GM12878 (cell line): ENCODE measurements around the gene ADAM15. TPM values are rescaled to one million over a fixed set of nuclear protein-coding genes. Genes with fewer than 3 reads are reported as not detected.

Experiments used
- ATAC-seq: fragments of 200-7000 bp; cut with Tn5 transposase; 3 replicates; pipeline ENCODE4 v1.9.1; 2020; ENCODE audit warnings: mild to moderate bottlenecking, moderate library complexity
- BruUV-seq: library from RNA; stranded (reverse); fragments of 400-500 nt; replicated peaks from 2 replicates; lab custom pipeline; 2021; lab: Mats Ljungman, UMichigan
- CTCF ChIA-PET: fragments of 300-600 bp; sonication (Branson Sonifier 250); formaldehyde crosslinking; extraction: SDS; loops from one replicate; lab custom pipeline; 2021; ENCODE audit warnings: inconsistent platforms; lab: Yijun Ruan, JAX
- POLR2A ChIA-PET: fragments of 350-600 bp; formaldehyde crosslinking; extraction: SDS; loops from one replicate; lab custom pipeline; 2021; ENCODE audit warnings: inconsistent platforms; lab: Charles Lee
- RAD21 ChIA-PET: fragments of 300-600 bp; sonication (Branson Sonifier 250); formaldehyde crosslinking; loops from one replicate; lab custom pipeline; 2023; ENCODE audit warnings: antibody characterized with exemption; ENCODE audit not compliant: unreplicated experiment; lab: Charles Lee
- SMC1A ChIA-PET: fragments of 300-600 bp; sonication (Branson Sonifier 250); formaldehyde crosslinking; loops from one replicate; lab custom pipeline; 2023; ENCODE audit not compliant: unreplicated experiment, uncharacterized antibody; lab: Charles Lee
- DNase-seq: peaks from one replicate; pipeline ENCODE4 v3.0.0-alpha.2; 2011; ENCODE audit warnings: low read depth, low spot score
- FAIRE-seq: peaks from 3 replicates; lab custom pipeline; 2011; peaks lifted over from hg19 to GRCh38; lab: Jason Lieb, UNC
- H2AFZ ChIP-seq: 2 replicates; pipeline ENCODE4 v1.6.0; 2011; ENCODE audit warnings: low read depth, low read length, control low read depth; ENCODE audit not compliant: control insufficient read depth
- H3K27ac ChIP-seq: 2 replicates; pipeline ENCODE4 v1.5.1; 2011; ENCODE audit warnings: control low read depth; ENCODE audit not compliant: control insufficient read depth, insufficient read depth
- H3K27me3 ChIP-seq, 2 experiments: replicated peaks in 1 of 2; 2 replicates each; pipeline versions ENCODE4 v1.6.0 to v1.6.1; 2011; ENCODE audit warnings: low read length in 1 of 2; ENCODE audit not compliant: control insufficient read depth in 2 of 2, insufficient read depth in 2 of 2
- H3K36me3 ChIP-seq, 2 experiments: 2 replicates each; pipeline ENCODE4 v1.5.1; 2011; ENCODE audit warnings: low read length in 1 of 2; ENCODE audit not compliant: control insufficient read depth in 2 of 2, insufficient read depth in 2 of 2
- H3K4me1 ChIP-seq: 2 replicates; pipeline ENCODE4 v1.6.1; 2011; ENCODE audit warnings: mild to moderate bottlenecking, low read length, moderate library complexity, mixed read lengths; ENCODE audit not compliant: control insufficient read depth, insufficient read depth
- H3K4me2 ChIP-seq: 2 replicates; pipeline ENCODE4 v1.6.0; 2011; ENCODE audit warnings: control low read depth; ENCODE audit not compliant: control insufficient read depth, insufficient read depth
- H3K4me3 ChIP-seq: fragments of 200-600 bp; sonication (generic); 2 replicates; pipeline ENCODE4 v1.5.1; 2016
- H3K79me2 ChIP-seq: 2 replicates; pipeline ENCODE4 v1.6.0; 2011; ENCODE audit warnings: low read length; ENCODE audit not compliant: control insufficient read depth, insufficient read depth
- H3K9ac ChIP-seq: 2 replicates; pipeline ENCODE4 v1.8.0; 2011; ENCODE audit warnings: low read length, control low read depth, mixed read lengths; ENCODE audit not compliant: control insufficient read depth, insufficient read depth
- H3K9me3 ChIP-seq: replicated peaks from 3 replicates; pipeline ENCODE4 v1.5.1; 2011; ENCODE audit warnings: mild to moderate bottlenecking, low read length; ENCODE audit not compliant: control insufficient read depth, insufficient read depth
- H4K20me1 ChIP-seq: 2 replicates; pipeline ENCODE4 v1.6.0; 2011; ENCODE audit not compliant: control insufficient read depth, insufficient read depth
- DPF2 ChIP-seq: fragments of 450-650 bp; IDR thresholded peaks from 2 replicates; pipeline ENCODE4 v1.6.1; 2017; ENCODE audit warnings: mild to moderate bottlenecking
- ETV6 ChIP-seq, 2 experiments: fragments of 450-650 bp in 1 of 2; IDR thresholded peaks in 1 of 2; conservative IDR thresholded peaks in 1 of 2; 2 replicates each; pipeline ENCODE4 v1.6.1; 2014; ENCODE audit warnings: antibody characterized with exemption in 1 of 2, borderline replicate concordance in 1 of 2, low read depth in 1 of 2, mild to moderate bottlenecking in 1 of 2, moderate library complexity in 1 of 2
- NR2F1 ChIP-seq: fragments of 450-650 bp; conservative IDR thresholded peaks from 2 replicates; pipeline ENCODE4 v1.6.1; 2017; ENCODE audit warnings: mild to moderate bottlenecking
- SIN3A ChIP-seq: IDR thresholded peaks from 2 replicates; pipeline ENCODE4 v1.6.1; 2012; ENCODE audit warnings: low read depth, low read length, improper control_type of control experiment
- WGBS: methylation state at CpG from one replicate; pipeline ENCODE4 v1.1.6; 2016; ENCODE audit warnings: low lambda C conversion rate; ENCODE audit not compliant: insufficient replicate concordance, insufficient coverage; ENCODE audit errors: missing lambda C conversion rate; 5-methylcytosine and 5-hydroxymethylcytosine counted together
- in situ Hi-C: fragments of 300-500 bp; cut with MboI; formaldehyde crosslinking; loops from 9 replicates; pipeline ENCODE4 v1.14.3; 2018; ENCODE audit warnings: mixed read lengths
- intact Hi-C: fragments of 100-400 bp; cut with micrococcal nuclease; formaldehyde crosslinking; loops from one replicate; pipeline ENCODE4 v1.14.2; 2022; ENCODE audit not compliant: unreplicated experiment
- polyA plus RNA-seq, 11 experiments: library from polyadenylated mRNA; depleted of rRNA in 4 of 11; unstranded in 6 of 11; stranded (reverse) in 5 of 11; fragments of >200 nt; fragmentation: Nextera tagmentation in 4 of 11; fragmentation: Illumina TruSeq in 1 of 11; extraction: Ambion mirVana in 4 of 11; extraction: Trizol in 1 of 11; gene quantifications; 1 replicate in 1 of 11; 2 replicates in 10 of 11; pipeline versions ENCODE4 v1.2.1 to v1.2.3, GENCODE V29; 2011 to 2016; ENCODE audit warnings: inconsistent platforms in 2 of 11, missing spikeins in 2 of 11, low read depth in 1 of 11
- total RNA-seq, 4 experiments: library from RNA; depleted of rRNA in 3 of 4; stranded (reverse); fragments of >200 nt in 3 of 4; fragmentation: Illumina TruSeq in 1 of 4; extraction: Trizol in 1 of 4; gene quantifications; 2 replicates each; pipeline versions ENCODE4 v1.2.1 to v1.2.3, GENCODE V29; 2013 to 2021
- TF ChIP-seq, protein P1 (sequence below): fragments of 450-650 bp; IDR thresholded peaks from 2 replicates; pipeline ENCODE4 v1.6.1; 2017; ENCODE audit warnings: mild to moderate bottlenecking
- TF ChIP-seq, protein P2 (sequence below): fragments of 450-650 bp; IDR thresholded peaks from 2 replicates; pipeline ENCODE4 v1.6.1; 2018; ENCODE audit warnings: mild to moderate bottlenecking, low read depth, moderate library complexity; ENCODE audit not compliant: partially characterized antibody
- TF ChIP-seq, protein P3 (sequence below): fragments of 450-650 bp; formaldehyde crosslinking; IDR thresholded peaks from 2 replicates; pipeline ENCODE4 v1.4.0; 2022; ENCODE audit warnings: mild to moderate bottlenecking, moderate library complexity
- TF ChIP-seq, protein P4 (sequence below): IDR thresholded peaks from 2 replicates; pipeline ENCODE4 v1.6.1; 2011; ENCODE audit warnings: borderline replicate concordance, low read depth, mild to moderate bottlenecking, moderate library complexity, low read length; ENCODE audit not compliant: insufficient read depth, poor library complexity, severe bottlenecking
- TF ChIP-seq, protein P5 (sequence below): IDR thresholded peaks from 2 replicates; pipeline ENCODE4 v1.6.1; 2011; ENCODE audit warnings: low read depth, mild to moderate bottlenecking, low read length, moderate library complexity, borderline replicate concordance; ENCODE audit errors: extremely low read depth

ADAM15 gene
- total and polyA plus RNA-seq, 10 of the 15 experiments (the other 5 are each of a cell fraction or from before 2014, with no cell fraction given), result 0.29 to 38.8 (median 14.7) TPM

DNA sequence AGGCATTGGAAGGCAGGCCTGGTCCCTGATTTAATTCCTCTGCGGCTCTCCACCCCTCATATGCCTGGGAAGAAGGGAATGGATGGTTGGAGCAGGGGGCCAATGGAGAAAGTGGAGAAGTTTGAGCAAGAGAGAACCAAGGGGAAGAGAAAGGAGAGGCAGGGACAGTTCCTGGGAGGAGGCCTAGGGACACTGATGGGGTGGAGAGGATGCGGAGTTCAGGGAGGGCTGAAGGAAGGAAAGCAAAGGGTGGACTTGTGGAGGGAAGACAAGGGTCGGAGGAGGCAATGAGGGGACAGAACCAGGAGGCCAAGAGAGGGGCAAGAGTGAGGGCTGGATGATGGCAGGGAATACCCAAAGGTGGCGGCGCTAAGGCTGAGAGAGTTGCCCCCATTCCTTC, 41.4 kb upstream of the ADAM15 start:
- peaks cover 38% of the 10 kb centered on the region for H3K79me2 ChIP-seq
- FAIRE-seq, result no peak
- H4K20me1 ChIP-seq, result 0 out of 2 replicates have a peak, but pooled peaks cover 3% of the 10 kb centered on the region
- ChIA-PET SMC1A (no interaction called here), RAD21 (no interaction called here), CTCF (interaction anchor here (2.1 kb wide), 1 partner anchor 10 kb away, joined by 9 read pairs; no protein-coding TSS in a partner anchor), POLR2A (no interaction called here)
- no peaks in the 10 kb centered on the region for H3K9me3 ChIP-seq
- no peak for ATAC-seq
- no peak overlapping the region; the same call in 1 of the 2 replicates for H3K9ac ChIP-seq
- no peak for DNase-seq
- H3K4me3 ChIP-seq, result no peak overlapping the region
- 97% methylated on average over 5 of the region's 5 CpGs for WGBS
- intact Hi-C loops (no loop called here), in situ Hi-C loops (no loop called here)
- BruUV-seq, result no TSS peak
- H3K36me3 ChIP-seq, result peaks cover 0 to 9% of the 10 kb centered on the region in 2 experiments; a peak in 3 of 4 replicates
- no peak overlapping the region for H2AFZ ChIP-seq
- peak overlapping the region; percentile 69 for H3K4me2 ChIP-seq
- peaks cover 54% of the 10 kb centered on the region for H3K4me1 ChIP-seq
- no peak overlapping the region; the same call in 1 of the 2 replicates for H3K27ac ChIP-seq
- H3K27me3 ChIP-seq, result no peaks in the 10 kb centered on the region
- TF ChIP-seq, protein P1, sequence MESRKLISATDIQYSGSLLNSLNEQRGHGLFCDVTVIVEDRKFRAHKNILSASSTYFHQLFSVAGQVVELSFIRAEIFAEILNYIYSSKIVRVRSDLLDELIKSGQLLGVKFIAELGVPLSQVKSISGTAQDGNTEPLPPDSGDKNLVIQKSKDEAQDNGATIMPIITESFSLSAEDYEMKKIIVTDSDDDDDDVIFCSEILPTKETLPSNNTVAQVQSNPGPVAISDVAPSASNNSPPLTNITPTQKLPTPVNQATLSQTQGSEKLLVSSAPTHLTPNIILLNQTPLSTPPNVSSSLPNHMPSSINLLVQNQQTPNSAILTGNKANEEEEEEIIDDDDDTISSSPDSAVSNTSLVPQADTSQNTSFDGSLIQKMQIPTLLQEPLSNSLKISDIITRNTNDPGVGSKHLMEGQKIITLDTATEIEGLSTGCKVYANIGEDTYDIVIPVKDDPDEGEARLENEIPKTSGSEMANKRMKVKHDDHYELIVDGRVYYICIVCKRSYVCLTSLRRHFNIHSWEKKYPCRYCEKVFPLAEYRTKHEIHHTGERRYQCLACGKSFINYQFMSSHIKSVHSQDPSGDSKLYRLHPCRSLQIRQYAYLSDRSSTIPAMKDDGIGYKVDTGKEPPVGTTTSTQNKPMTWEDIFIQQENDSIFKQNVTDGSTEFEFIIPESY, result no peak
- TF ChIP-seq, protein P2, sequence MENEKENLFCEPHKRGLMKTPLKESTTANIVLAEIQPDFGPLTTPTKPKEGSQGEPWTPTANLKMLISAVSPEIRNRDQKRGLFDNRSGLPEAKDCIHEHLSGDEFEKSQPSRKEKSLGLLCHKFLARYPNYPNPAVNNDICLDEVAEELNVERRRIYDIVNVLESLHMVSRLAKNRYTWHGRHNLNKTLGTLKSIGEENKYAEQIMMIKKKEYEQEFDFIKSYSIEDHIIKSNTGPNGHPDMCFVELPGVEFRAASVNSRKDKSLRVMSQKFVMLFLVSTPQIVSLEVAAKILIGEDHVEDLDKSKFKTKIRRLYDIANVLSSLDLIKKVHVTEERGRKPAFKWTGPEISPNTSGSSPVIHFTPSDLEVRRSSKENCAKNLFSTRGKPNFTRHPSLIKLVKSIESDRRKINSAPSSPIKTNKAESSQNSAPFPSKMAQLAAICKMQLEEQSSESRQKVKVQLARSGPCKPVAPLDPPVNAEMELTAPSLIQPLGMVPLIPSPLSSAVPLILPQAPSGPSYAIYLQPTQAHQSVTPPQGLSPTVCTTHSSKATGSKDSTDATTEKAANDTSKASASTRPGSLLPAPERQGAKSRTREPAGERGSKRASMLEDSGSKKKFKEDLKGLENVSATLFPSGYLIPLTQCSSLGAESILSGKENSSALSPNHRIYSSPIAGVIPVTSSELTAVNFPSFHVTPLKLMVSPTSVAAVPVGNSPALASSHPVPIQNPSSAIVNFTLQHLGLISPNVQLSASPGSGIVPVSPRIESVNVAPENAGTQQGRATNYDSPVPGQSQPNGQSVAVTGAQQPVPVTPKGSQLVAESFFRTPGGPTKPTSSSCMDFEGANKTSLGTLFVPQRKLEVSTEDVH, result no peak
- TF ChIP-seq ETV6 (conservative IDR thresholded peaks at IDR 0.05 in 1 of 2, IDR thresholded peaks at IDR 0.05 in 1 of 2; ENCODE audit: borderline replicate concordance in 1 of 2, low read depth in 1 of 2) (no peak), DPF2 (no peak), SIN3A (no peak), NR2F1 (no peak)
- TF ChIP-seq, protein P3, sequence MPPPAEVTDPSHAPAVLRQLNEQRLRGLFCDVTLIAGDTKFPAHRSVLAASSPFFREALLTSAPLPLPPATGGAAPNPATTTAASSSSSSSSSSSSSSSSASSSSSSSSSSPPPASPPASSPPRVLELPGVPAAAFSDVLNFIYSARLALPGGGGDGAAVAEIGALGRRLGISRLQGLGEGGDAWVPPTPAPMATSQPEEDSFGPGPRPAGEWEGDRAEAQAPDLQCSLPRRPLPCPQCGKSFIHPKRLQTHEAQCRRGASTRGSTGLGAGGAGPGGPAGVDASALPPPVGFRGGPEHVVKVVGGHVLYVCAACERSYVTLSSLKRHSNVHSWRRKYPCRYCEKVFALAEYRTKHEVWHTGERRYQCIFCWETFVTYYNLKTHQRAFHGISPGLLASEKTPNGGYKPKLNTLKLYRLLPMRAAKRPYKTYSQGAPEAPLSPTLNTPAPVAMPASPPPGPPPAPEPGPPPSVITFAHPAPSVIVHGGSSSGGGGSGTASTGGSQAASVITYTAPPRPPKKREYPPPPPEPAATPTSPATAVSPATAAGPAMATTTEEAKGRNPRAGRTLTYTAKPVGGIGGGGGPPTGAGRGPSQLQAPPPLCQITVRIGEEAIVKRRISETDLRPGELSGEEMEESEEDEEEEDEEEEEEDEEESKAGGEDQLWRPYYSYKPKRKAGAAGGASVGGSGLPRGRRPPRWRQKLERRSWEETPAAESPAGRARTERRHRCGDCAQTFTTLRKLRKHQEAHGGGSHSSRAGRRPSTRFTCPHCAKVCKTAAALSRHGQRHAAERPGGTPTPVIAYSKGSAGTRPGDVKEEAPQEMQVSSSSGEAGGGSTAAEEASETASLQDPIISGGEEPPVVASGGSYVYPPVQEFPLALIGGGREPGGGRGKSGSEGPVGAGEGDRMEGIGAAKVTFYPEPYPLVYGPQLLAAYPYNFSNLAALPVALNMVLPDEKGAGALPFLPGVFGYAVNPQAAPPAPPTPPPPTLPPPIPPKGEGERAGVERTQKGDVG (CRISPR knock-in tag), result no peak
- TF ChIP-seq, protein P4, sequence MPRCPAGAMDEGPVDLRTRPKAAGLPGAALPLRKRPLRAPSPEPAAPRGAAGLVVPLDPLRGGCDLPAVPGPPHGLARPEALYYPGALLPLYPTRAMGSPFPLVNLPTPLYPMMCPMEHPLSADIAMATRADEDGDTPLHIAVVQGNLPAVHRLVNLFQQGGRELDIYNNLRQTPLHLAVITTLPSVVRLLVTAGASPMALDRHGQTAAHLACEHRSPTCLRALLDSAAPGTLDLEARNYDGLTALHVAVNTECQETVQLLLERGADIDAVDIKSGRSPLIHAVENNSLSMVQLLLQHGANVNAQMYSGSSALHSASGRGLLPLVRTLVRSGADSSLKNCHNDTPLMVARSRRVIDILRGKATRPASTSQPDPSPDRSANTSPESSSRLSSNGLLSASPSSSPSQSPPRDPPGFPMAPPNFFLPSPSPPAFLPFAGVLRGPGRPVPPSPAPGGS, result no peak
- TF ChIP-seq, protein P5, sequence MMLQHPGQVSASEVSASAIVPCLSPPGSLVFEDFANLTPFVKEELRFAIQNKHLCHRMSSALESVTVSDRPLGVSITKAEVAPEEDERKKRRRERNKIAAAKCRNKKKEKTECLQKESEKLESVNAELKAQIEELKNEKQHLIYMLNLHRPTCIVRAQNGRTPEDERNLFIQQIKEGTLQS, result no peak
